HFF-Myc (cell line): ENCODE data around the gene UMAD1.

ENCODE experiments used
- DNase-seq: peaks from one replicate; pipeline ENCODE4 v3.0.0-alpha.2; 2011; ENCODE audit warnings: low read depth; ENCODE audit errors: extremely low read depth
- H3K4me3 ChIP-seq: replicated peaks from 2 replicates; pipeline ENCODE4 v1.5.1; 2011; ENCODE audit warnings: low read depth, mild to moderate bottlenecking, control low read depth, low read length
- CTCF ChIP-seq: IDR thresholded peaks from 2 replicates; pipeline ENCODE4 v1.5.1; 2012; ENCODE audit warnings: mild to moderate bottlenecking, low read depth, low read length, control low read depth; ENCODE audit errors: missing control alignments

The UMAD1 gene

GRCh38 chr7:7876419-7876818 is 235.9 kb downstream of the UMAD1 start:
- TF ChIP-seq CTCF: no peak
- no peak for DNase-seq
- H3K4me3 ChIP-seq: no peak overlapping the region

- no peak overlapping the region for H3K4me3 ChIP-seq
Observed at GRCh38 chr7:7881581-7881980, 241.0 kb downstream of the UMAD1 start.

DNA sequence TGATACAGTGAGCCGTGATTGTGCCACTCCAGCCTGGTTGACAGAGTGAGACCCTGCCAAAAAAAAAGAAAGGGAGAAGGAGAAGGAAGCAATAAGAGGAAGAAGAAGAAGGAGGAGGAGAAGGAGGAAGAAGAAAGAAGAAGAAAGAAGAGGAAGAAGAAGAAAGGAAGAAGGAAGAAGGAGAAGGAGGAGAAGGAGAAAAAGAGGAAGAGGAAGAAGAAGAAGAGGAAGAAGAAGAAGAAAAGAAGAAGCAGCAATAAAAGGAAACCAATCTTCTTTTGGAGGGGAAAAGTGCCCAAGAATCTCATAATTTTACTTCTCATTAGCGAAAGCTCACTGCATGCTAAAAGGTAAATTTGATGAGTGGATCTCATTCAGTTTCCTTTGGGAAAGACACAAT is 242.3 kb downstream of the UMAD1 start:
- no peak overlapping the region for H3K4me3 ChIP-seq
- DNase-seq: no peak
- no peak for TF ChIP-seq CTCF

More at GRCh38 chr7:7881581-7881980, 241.0 kb downstream of the UMAD1 start:
- TF ChIP-seq CTCF: no peak
- no peak for DNase-seq

DNA sequence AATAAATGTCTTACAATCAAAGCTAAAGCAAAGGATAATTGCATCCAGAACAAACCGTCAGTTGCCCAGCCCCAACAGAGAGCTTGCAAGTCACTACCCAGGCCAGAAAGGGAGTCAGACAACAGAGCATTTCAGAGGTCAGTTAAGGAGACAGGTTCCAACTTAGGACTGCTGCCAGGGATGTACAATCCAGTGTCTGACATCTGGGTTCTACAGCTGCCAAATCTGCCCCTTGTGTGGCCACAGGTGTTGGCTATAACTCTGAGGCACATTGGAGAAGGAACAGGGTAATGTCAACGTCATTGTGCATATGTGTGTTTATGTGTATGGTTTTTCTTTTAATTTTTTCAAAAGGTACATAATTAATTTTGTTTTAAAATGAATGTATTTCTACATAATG is 242.8 kb downstream of the UMAD1 start:
- DNase-seq: no peak
- TF ChIP-seq CTCF: no peak
- H3K4me3 ChIP-seq: no peak overlapping the region

GRCh38 chr7:7884855-7885254 is 244.3 kb downstream of the UMAD1 start:
- DNase-seq: no peak
- H3K4me3 ChIP-seq: no peak overlapping the region
- TF ChIP-seq CTCF: no peak

DNA sequence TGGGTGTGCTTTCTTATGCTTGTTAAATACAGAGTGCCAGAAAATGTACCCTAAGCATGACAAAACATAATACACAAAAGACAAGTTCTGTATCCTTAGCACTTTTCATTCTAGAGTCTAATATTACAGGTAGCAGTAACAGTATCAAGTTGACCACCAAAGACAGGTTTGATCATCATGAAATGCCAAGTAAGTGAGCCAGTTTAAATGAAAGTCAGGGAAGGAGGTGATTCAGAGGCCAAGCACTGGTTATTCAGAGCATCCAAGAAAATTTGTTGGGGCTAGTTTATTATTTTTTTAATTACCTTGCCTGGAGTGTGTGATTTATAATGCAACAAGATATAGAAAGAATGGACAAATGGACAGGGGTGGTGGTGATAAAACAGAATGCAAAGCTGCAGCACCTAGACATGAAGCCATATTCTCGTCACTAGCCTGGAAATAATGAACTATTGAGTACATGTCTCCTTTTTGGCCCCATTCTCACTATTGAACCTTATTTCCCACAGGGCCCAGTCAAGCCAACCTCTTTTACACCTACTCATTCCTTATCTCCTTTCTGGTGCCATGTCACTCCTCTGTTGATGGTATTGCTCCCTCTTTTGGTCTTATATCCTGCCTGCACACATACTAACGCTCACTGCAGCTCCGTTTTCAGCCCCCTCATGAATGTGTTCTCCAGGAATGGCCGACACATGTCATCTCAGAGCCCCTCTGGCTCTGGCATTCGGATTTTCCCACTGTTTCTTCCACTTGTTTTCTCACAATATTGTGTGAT is 249.4 kb downstream of the UMAD1 start:
- no peak for DNase-seq
- no peak overlapping the region for H3K4me3 ChIP-seq
- no peak for TF ChIP-seq CTCF
